Measurements from ENCODE around the gene SIK3.

The SIK3 gene

GRCh38 chr11:116930177-116930576 lies 168.1 kb downstream of the SIK3 start:
- TF ChIP-seq, protein P1, sequence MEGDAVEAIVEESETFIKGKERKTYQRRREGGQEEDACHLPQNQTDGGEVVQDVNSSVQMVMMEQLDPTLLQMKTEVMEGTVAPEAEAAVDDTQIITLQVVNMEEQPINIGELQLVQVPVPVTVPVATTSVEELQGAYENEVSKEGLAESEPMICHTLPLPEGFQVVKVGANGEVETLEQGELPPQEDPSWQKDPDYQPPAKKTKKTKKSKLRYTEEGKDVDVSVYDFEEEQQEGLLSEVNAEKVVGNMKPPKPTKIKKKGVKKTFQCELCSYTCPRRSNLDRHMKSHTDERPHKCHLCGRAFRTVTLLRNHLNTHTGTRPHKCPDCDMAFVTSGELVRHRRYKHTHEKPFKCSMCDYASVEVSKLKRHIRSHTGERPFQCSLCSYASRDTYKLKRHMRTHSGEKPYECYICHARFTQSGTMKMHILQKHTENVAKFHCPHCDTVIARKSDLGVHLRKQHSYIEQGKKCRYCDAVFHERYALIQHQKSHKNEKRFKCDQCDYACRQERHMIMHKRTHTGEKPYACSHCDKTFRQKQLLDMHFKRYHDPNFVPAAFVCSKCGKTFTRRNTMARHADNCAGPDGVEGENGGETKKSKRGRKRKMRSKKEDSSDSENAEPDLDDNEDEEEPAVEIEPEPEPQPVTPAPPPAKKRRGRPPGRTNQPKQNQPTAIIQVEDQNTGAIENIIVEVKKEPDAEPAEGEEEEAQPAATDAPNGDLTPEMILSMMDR (IDR thresholded peaks at IDR 0.05): no peak

DNA sequence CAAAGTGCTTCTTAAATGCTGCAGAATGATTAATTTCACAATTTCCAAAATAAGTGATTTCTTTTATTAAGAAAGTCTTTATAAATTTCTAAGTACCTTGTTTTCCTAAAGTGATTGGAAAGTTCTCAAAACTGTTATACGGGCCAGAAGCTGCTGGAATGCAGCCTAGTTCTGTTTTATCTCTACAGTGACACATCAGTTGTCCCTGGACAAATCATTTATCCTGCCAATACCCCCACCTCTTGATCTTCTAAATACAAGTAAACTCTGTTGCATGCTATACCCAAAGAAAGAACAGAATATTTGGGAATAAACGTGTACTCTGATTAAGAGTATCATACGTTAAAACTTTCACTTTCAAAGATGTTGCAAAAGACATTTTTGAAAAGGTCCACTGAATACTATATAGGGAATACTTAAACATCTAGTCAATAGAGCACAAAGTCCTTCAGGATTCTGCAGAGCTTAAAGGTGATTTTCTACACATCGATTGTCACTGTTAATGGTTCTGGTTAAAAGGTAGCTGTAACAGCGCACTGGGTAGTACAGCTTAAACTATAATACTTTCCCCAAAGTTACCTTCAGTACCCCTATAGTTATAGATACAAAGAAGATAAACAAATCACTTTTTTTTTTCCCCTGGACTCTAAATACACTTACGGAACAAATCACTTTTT lies 168.7 kb downstream of the SIK3 start:
- TF ChIP-seq, protein P1 (IDR thresholded peaks at IDR 0.05): no peak

- TF ChIP-seq, protein P1 (IDR thresholded peaks at IDR 0.05): no peak
Measured at GRCh38 chr11:116928845-116929244, 169.4 kb downstream of the SIK3 start.

DNA sequence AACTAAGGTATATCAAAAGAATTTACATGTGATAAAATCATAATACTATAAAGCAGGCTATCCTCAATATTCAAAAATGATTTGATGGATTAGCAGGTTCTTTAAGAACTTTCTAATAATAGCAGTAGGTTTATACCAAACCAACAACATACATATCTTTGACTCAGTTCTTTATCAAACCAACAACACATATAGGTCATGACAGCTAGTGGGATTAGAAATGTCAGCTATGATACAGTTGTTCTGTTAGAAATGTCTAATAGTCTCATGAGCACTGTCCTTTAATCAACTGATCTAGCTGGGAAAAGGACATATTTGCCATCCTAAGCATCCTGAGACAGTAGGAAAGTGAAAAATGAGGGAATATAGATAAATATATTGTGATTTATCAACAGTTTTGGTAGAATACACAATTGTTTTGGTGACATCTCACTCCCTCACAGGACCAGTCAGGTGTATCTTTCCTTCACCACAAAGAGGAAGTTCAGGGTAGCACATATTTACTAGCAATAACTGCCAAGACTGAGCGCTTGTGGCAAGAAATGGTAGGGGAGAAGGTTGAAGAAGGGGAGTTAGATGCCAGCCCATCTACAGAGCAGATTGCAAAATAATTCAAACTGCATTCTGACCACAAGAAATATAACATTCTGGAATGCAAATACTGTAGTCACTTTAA lies 170.0 kb downstream of the SIK3 start:
- TF ChIP-seq, protein P1 (IDR thresholded peaks at IDR 0.05): no peak

GRCh38 chr11:116927163-116927974 lies 170.9 kb downstream of the SIK3 start:
- TF ChIP-seq, protein P1 (IDR thresholded peaks at IDR 0.05): no peak

DNA sequence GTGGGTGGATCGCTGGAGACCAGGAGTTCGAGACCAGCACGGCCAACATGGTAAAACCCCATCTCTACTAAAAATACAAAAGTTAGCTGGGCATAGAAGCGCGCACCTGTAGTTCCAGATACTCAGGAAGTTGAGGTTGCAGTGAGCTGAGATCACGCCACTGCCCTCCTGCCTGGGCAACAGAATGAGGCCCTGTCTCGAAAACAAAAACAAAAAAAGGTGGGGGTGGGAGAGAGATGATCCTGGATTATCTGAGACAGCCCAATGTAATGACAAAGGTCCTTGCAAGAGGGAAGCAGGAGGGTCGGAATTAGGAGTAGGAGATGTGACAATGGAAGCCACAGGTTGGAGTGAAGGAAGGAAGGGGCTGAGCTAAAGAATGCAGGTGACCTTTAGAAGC lies 173.2 kb downstream of the SIK3 start:
- TF ChIP-seq, protein P1 (IDR thresholded peaks at IDR 0.05): no peak

DNA sequence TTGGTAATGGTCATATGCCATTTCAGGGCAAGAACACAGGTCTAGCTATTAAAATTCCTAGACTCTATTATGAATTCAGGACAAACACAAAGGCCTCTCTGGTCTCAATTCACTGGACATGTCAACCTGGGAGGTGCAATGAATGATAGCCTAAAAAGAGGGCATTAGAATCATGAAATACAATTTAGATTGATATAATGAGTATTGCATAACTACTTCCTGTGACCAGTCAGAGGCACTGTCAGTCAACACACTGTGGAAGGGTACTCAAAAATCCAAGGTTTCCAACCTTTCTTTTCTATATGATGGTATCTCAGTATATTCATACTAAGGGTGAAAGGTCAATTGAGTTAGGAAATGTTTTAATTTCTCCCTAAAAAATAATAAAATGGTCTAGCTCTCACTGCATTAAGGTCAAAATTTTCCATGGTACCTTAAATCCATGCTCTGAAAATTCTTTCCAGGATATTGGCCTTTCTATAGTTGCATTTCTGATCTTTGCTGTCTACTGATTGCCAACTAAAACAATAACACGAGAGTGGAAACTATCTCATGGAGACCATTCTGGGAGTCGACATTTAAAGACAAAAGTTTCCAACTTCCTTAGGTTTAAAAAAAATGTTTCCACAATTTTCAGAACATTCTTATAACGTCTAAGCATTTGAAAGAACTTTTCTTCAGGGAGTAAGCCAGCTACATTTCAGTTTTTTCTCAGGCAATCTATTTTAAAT lies 179.1 kb downstream of the SIK3 start:
- TF ChIP-seq, protein P1 (IDR thresholded peaks at IDR 0.05): no peak
